ENCODE measurements around the gene CHST3.

Gene CHST3

DNA sequence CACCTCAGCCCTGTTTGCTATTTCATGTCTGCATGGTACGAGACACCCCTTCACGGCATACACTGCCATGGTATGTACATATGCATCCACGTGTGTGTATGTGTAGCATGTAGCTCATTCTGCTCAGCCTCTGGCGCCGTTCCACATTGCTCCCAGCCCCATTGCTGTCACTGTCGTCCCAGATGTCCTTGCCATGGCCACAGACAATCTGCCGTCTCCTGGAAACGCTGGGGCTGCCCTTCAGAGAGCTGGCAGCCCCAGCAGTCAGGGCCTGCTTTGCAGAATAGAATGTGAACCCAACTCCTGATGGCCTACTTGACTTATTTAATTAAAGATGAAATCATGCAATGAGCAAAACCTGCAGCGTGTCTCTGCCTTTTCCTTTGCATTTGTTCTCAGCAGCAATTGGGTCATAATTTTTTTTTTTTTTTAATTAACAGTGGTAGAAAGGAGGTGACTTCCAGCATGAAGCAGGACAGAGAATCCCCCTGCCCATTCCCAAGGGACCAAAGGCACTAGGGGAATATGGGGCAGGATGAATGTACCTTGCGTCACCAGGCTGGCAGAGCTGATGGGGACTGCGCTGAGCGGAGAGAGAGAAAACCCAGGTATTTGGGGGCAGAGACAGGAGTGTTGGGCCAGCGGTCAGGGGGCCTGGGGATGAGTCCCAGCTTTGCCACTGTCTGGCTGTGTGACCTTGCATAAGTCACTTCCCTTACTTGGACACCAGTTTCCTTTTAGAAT is 49.2 kb downstream of the CHST3 start:
- H3K4me3 ChIP-seq (ENCODE audit: low read depth, low read length), result no peak overlapping the region
- DNase-seq (ENCODE audit: low read depth), result no peak
- TF ChIP-seq, protein P1, sequence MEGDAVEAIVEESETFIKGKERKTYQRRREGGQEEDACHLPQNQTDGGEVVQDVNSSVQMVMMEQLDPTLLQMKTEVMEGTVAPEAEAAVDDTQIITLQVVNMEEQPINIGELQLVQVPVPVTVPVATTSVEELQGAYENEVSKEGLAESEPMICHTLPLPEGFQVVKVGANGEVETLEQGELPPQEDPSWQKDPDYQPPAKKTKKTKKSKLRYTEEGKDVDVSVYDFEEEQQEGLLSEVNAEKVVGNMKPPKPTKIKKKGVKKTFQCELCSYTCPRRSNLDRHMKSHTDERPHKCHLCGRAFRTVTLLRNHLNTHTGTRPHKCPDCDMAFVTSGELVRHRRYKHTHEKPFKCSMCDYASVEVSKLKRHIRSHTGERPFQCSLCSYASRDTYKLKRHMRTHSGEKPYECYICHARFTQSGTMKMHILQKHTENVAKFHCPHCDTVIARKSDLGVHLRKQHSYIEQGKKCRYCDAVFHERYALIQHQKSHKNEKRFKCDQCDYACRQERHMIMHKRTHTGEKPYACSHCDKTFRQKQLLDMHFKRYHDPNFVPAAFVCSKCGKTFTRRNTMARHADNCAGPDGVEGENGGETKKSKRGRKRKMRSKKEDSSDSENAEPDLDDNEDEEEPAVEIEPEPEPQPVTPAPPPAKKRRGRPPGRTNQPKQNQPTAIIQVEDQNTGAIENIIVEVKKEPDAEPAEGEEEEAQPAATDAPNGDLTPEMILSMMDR (IDR thresholded peaks at IDR 0.05; ENCODE audit: low read depth, low read length, missing control alignments), result no peak

DNA sequence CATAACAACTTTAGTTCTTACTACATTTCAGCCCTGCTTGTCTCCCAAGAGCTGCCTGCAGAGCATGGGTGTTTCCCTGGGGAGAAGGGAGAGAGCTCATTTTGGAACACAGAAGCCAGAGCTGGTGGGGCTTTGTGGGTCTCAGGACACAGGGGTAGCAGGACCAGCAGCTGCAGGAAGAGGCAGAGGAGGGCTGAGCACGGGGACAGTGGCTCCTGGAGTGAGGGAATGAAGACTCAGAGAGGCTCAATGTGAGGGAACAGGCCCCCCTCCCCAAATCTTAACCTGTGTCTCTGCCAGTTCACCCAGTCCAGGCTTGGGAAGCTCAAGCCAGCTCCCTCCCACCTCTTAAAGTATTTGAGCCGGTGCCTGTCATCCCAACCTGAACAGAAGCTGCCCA is 50.0 kb downstream of the CHST3 start:
- TF ChIP-seq, protein P1 (IDR thresholded peaks at IDR 0.05; ENCODE audit: low read depth, low read length, missing control alignments), result no peak
- H3K4me3 ChIP-seq (ENCODE audit: low read depth, low read length), result no peak overlapping the region
- DNase-seq (ENCODE audit: low read depth), result no peak

DNA sequence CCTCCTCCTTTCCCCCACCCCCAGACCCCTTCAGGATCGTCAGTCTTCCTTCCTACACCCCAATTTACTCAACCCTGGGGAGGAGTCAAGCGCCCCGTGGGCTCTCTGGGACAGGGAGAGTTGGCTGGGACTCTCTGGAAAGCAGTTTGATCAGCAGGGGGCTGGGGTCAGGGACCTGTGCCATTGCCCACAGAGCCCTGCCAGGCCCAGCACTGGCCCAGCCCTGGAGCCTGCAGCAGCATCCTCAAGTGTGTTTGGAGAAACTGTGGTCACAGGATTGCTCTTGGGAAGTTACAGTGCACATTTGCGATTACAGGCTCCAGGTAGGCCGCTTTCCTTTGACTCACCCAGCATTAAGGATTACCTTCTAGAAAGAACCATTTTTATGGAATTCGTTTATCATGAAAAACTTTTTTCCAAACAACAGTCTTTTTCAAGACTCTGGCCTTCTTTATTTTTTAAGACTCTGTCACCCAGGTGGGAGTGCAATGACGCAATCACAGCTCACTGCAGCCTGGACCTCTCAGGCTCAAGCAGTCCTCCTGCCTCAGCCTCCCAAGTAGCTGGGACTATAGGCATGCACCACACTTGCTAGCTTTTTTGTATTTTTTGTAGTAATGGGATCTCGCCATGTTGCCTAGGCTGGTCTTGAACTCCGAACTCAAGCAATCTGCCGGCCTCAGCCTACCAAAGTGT is 50.7 kb downstream of the CHST3 start:
- TF ChIP-seq, protein P1 (IDR thresholded peaks at IDR 0.05; ENCODE audit: low read depth, low read length, missing control alignments), result no peak
- no peak for DNase-seq (ENCODE audit: low read depth)
- no peak overlapping the region for H3K4me3 ChIP-seq (ENCODE audit: low read depth, low read length)

DNA sequence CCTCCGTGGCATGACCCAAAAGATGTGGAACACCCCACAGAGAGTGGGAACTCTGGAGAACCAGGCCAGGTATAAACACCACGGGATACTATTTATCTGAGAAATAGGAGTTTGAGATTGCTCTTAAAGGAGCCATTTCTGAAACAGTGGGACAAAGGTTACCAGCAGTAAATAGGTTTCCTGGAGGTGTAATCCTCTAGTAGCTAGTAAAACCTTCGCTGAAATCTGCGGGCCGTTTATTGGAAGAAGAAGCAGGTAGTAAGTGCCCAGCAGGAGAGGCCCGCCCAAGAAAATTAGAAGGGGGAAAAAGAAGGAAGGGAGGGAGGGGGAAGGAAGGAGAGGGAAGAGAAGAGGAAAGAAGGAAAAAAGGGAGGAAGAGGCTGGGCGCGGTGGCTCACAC is 51.6 kb downstream of the CHST3 start:
- TF ChIP-seq, protein P1 (IDR thresholded peaks at IDR 0.05; ENCODE audit: low read depth, low read length, missing control alignments), result no peak
- DNase-seq (ENCODE audit: low read depth), result no peak
- no peak overlapping the region for H3K4me3 ChIP-seq (ENCODE audit: low read depth, low read length)

DNA sequence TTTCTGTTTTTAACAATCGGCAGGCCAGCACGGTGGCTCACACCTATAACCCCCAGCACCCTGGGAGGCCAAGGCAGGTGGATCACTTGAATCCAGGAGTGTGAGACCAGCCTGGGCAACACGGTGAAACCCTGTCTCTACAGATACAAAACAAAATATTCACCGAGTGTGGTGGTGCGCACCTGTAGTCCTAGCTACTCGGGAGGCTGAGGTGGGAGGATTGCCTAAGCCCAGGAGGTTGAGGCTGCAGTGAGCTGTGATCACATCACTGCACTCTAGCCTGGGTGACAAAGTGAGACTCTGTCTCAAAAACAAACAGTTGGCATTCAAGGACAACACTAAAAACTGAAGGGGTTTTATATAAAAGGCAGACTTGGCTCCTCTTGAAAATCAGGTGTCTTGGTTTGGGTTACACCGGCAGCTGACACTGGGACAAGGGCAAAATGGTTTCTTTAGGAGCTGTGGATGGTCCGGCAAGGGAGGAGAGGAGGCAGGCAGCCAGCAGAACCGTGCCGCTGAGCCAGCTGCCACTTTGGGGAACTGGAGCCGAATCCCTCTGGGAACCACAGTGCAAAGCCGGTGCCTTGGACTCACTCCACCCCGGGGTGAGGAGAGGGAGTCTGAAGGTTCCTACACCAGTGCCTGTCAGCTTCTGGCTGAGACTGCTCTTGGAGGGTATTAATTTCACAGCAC is 52.6 kb downstream of the CHST3 start:
- no peak overlapping the region for H3K4me3 ChIP-seq (ENCODE audit: low read depth, low read length)
- DNase-seq (ENCODE audit: low read depth), result no peak
- TF ChIP-seq, protein P1 (IDR thresholded peaks at IDR 0.05; ENCODE audit: low read depth, low read length, missing control alignments), result no peak

DNA sequence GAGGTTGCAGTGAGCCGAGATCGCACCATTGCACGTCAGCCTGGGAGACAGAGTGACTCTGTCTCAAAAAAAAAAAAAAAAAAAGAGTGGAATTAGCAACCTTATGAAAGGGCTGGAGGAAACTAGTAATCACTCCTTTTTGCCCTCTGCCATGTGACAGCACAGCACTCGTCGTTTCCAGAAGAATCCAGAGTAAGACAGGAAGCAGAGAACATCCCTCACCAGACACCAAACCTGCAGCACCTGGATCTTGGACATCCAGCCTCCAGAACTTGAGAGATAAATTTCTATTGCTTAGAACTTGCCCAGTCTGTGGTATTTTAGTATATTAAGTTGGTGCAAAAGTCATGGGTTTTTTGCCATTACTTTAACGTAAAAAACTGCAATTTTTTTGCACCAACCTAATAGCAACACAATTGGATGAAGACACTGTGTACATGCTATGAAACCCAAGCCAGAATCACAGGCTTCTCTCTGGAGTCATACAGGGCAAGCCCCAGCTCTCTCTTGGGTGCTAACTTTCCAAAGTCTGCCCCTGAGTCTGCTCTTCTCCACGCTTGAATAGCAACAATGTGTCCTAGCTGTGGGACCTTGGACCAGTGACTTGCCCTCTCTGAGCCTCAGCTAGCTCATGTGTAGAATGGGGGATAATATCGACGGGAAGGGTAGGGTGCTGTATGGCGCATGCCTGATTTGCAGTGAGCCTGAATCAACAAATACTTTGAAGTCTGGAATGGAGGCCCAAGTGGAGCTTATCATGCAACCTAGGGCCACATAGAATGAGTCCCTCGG is 55.1 kb downstream of the CHST3 start:
- TF ChIP-seq, protein P1 (IDR thresholded peaks at IDR 0.05; ENCODE audit: low read depth, low read length, missing control alignments), result no peak
- H3K4me3 ChIP-seq (ENCODE audit: low read depth, low read length), result no peak overlapping the region
- no peak for DNase-seq (ENCODE audit: low read depth)
